Subcutaneous abdominal adipose tissue (tissue), 5 donors: ENCODE measurements around the gene KSR2.

ENCODE experiments used
- H3K27ac ChIP-seq: one replicate; pipeline ENCODE4 v1.7.0; 2013; ENCODE audit warnings: low read depth, mild to moderate bottlenecking, inconsistent platforms, low read length, moderate library complexity
- H3K27me3 ChIP-seq, 5 donors: one replicate each; pipeline ENCODE4 v1.7.0; 2013; ENCODE audit warnings: low read length in 5 of 5, inconsistent platforms in 1 of 5; ENCODE audit not compliant: control insufficient read depth in 5 of 5, insufficient read depth in 4 of 5
- H3K36me3 ChIP-seq, 5 donors: one replicate each; pipeline ENCODE4 v1.7.0; 2013; ENCODE audit warnings: low read length in 5 of 5; ENCODE audit not compliant: control insufficient read depth in 5 of 5, insufficient read depth in 5 of 5
- H3K4me1 ChIP-seq, 5 donors: one replicate each; pipeline ENCODE4 v1.7.0; 2013; ENCODE audit warnings: low read length in 5 of 5, mild to moderate bottlenecking in 3 of 5, moderate library complexity in 1 of 5; ENCODE audit not compliant: control insufficient read depth in 5 of 5, insufficient read depth in 5 of 5
- H3K4me3 ChIP-seq, 5 donors: one replicate each; pipeline ENCODE4 v1.7.0; 2013; ENCODE audit warnings: low read length in 5 of 5, low read depth in 1 of 5
- H3K9ac ChIP-seq, 5 donors: one replicate each; pipeline ENCODE4 v1.7.0; 2013; ENCODE audit warnings: low read length in 5 of 5, mild to moderate bottlenecking in 4 of 5, moderate library complexity in 3 of 5
- H3K9me3 ChIP-seq, 5 donors: one replicate each; pipeline ENCODE4 v1.7.0; 2013; ENCODE audit warnings: low read length in 5 of 5; ENCODE audit not compliant: control insufficient read depth in 5 of 5
- donor health status: healthy.
- donor health status: healthy.
- donor health status: healthy.
- donor health status: healthy.
- donor health status: healthy.

Gene KSR2

DNA sequence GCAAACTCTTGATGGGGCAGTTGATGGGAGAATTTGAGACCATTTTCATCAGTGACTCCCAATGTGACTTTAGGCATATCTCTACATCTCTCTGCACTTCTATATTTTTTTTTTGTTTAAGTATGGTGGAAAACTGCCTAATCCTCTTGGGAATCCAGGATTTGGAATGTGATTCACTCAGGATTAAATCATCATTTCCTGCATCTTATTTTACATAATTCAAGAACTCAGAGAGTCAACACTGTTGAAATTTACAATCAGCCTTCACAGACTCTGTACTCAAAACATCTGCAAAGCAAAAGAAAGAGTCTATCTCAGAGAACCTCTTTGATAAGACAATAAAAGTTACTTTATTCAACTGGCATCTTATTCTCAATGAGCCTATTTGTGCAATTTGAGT is 346.7 kb downstream of the KSR2 start:
- H3K27ac ChIP-seq = no peak overlapping the region
- no peaks in the 10 kb centered on the region for H3K36me3 ChIP-seq
- H3K4me3 ChIP-seq = no peak overlapping the region
- no peaks in the 10 kb centered on the region for H3K27me3 ChIP-seq
- H3K9ac ChIP-seq = no peak overlapping the region
- H3K4me1 ChIP-seq = no peaks in the 10 kb centered on the region
- no peaks in the 10 kb centered on the region for H3K9me3 ChIP-seq

DNA sequence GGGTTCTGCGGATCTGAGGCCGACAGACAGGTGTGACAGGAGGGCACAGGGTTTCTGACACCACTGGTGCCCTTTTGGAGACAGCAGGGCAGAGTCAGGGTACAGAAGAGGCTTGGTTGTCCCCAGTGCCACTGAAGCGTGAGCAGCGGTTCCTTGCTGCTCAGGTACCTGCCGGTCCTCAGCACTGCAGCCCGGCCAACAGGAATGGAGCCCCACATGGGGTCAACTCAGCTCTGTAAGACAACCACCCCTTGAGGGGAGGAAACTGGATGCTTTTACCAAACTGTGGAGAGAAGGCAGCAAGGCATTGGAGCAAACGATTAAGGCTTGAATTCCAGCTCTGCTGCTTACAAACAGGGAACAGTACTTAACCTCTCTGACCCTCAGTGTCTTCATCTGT is 361.0 kb downstream of the KSR2 start:
- Histone ChIP-seq H3K9ac (no peak overlapping the region), H3K36me3 (no peaks in the 10 kb centered on the region), H3K27me3 (peaks cover 0 to 9% (median 3%) of the 10 kb centered on the region in 5 donors), H3K4me1 (no peaks in the 10 kb centered on the region), H3K27ac (no peak overlapping the region), H3K9me3 (peaks cover 0 to 2% (median 0%) of the 10 kb centered on the region in 5 donors), H3K4me3 (no peak overlapping the region)

DNA sequence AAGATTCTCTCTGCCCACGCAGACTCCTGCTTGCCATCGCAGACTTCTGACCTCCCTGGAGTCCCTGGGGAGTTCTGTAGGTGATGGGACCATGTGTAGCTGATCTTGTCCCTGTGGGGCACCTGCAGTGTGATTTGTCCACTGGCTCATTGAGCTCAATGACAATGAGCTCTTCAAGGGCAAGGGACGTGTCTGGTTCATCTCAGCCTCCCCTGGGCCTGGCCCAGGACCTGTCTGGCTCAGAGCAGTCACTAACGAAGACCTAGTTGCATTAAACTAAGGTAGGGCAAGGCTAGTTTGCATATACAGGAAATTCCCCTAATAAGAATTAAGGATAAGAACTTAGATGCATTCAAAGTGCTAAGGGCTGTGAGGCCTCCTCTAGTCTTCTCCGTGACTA is 361.8 kb downstream of the KSR2 start:
- Histone ChIP-seq H3K4me1 (no peaks in the 10 kb centered on the region), H3K27ac (no peak overlapping the region), H3K9ac (no peak overlapping the region), H3K9me3 (peaks cover 0 to 2% (median 0%) of the 10 kb centered on the region in 5 donors), H3K4me3 (no peak overlapping the region), H3K36me3 (no peaks in the 10 kb centered on the region), H3K27me3 (peaks cover 0 to 9% (median 3%) of the 10 kb centered on the region in 5 donors)

DNA sequence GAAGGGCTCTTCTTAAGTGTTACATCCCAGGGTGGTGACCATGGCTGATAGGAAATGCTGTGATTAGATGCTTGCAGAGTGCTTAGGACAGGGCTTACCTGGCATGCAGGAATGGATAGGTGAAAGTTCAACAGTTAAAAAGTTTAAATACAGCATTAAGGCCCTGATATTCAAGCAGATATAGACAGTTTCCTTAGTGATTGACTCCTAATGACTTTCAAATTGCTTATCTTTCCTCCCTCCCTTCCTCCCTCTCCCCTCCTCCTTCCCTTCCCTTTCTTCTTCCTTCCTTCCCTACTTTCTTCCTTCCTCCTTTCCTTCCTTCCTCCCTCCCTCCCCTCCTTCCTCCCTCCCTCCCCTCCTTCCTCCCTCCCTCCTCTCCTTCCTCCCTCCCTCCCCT is 362.8 kb downstream of the KSR2 start:
- Histone ChIP-seq H3K27ac (no peak overlapping the region), H3K9ac (no peak overlapping the region), H3K36me3 (no peaks in the 10 kb centered on the region), H3K27me3 (peaks cover 0 to 9% (median 3%) of the 10 kb centered on the region in 5 donors), H3K4me1 (no peaks in the 10 kb centered on the region), H3K9me3 (peaks cover 0 to 2% (median 0%) of the 10 kb centered on the region in 5 donors), H3K4me3 (no peak overlapping the region)

DNA sequence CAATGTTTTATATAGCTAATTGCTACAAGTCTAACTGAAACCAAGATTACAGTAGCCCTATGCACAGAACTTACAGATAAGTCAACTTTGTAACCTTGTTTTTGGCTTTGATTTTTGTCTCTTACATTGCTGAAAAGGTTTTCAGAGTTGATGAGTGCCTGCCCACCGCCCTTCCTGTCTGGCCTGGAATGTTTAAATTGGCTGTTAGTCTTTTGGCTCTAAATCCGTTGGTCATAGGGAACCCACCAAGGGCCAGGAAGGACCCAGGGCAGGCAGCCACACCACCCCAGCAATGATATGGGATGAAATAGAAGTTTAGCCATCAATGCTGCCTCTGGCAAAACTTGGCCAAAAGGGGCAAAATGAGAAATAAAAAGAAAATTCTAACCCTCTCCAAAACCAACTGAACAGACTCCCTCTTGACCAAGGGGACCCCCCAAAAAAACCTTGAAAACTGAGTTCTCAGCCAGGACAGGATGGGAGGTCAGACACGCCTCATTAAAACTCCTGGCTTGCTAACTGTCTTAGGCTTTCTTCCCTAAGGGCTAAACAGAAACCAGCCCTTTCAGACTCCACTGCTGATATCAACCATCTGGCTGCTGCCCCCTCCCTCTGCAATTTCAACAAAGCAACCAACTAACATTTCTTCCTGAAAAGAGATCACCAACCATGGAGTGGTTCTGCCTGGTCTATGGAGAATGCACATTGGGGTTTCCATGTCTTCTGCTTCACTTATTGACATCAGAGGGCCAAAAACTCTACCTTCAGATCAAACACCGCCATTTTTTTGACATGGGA is 365.3 kb downstream of the KSR2 start:
- Histone ChIP-seq H3K9me3 (peaks cover 0 to 2% (median 0%) of the 10 kb centered on the region in 5 donors), H3K27ac (no peak overlapping the region), H3K27me3 (peaks cover 0 to 9% (median 4%) of the 10 kb centered on the region in 5 donors), H3K4me3 (no peak overlapping the region), H3K36me3 (no peaks in the 10 kb centered on the region), H3K9ac (no peak overlapping the region), H3K4me1 (no peaks in the 10 kb centered on the region)

DNA sequence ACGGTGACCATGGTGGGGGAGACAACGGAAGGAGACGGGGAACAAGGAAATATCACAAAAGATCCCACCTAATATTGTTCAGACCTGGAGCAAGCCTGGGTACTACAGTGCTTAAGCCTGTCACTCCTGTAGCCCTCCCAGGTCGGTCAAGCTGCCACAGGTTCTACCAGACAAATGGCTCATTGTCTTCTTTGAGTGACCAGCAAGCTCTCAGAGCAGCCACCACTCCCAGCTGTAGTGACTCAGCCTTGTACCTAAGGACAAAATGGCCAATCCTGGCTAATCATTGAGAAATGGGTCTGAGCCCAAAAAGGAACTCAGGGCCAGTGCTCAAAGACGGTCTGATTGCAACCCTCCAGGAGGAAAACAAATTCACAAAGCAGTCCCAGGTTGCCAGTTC is 368.9 kb downstream of the KSR2 start:
- Histone ChIP-seq H3K9me3 (no peaks in the 10 kb centered on the region), H3K27me3 (peaks cover 0 to 4% (median 0%) of the 10 kb centered on the region in 5 donors), H3K9ac (no peak overlapping the region), H3K36me3 (no peaks in the 10 kb centered on the region), H3K4me3 (no peak overlapping the region), H3K4me1 (no peaks in the 10 kb centered on the region), H3K27ac (no peak overlapping the region)

DNA sequence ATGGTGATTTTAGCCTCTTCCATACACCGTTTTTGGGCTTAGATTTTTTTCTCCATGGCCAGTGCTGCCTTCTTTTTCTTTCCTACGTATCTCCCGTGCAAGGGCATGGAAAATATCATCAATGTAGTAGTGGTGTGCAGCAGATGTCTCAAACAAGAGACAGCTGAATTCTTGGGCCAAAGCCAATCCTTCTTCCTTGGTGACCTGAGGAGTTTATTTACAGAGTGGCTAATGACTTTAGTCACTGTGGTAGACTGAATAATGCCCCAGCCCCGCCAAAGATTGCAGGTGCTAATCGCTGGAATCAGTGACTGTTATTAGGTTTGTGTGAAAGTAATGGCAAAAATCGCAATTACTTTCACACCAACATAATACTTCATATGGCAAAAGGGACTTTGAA is 371.8 kb downstream of the KSR2 start:
- H3K4me1 ChIP-seq = no peaks in the 10 kb centered on the region
- H3K4me3 ChIP-seq = no peak overlapping the region
- peaks cover 0 to 12% (median 5%) of the 10 kb centered on the region in 5 donors for H3K27me3 ChIP-seq
- no peak overlapping the region for H3K9ac ChIP-seq
- no peak overlapping the region for H3K27ac ChIP-seq
- H3K36me3 ChIP-seq = no peaks in the 10 kb centered on the region
- no peaks in the 10 kb centered on the region for H3K9me3 ChIP-seq

DNA sequence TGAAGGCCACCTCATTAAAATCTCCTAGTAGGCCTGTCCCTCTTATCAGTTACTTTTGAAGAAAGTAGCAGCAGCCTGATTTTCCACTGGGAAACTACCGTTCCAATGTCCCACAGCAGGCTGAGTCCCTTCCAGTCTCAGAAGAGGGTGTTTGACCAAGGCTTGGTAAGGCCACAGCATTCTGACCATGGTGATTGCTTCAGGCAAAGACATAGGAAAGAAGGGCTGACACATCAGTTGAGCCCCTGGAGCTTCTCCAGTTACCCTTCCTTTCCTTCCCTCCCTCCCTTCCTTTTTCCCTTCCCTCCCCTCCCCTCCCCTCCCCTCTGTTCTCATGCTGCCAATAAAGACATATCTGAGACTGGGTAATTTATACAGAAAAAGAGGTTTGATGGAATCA is 373.0 kb downstream of the KSR2 start:
- no peak overlapping the region for H3K4me3 ChIP-seq
- H3K27ac ChIP-seq = no peak overlapping the region
- no peaks in the 10 kb centered on the region for H3K36me3 ChIP-seq
- peaks cover 0 to 12% (median 5%) of the 10 kb centered on the region in 5 donors for H3K27me3 ChIP-seq
- no peak overlapping the region for H3K9ac ChIP-seq
- H3K9me3 ChIP-seq = peaks cover 0 to 4% (median 3%) of the 10 kb centered on the region in 5 donors
- H3K4me1 ChIP-seq = no peaks in the 10 kb centered on the region

DNA sequence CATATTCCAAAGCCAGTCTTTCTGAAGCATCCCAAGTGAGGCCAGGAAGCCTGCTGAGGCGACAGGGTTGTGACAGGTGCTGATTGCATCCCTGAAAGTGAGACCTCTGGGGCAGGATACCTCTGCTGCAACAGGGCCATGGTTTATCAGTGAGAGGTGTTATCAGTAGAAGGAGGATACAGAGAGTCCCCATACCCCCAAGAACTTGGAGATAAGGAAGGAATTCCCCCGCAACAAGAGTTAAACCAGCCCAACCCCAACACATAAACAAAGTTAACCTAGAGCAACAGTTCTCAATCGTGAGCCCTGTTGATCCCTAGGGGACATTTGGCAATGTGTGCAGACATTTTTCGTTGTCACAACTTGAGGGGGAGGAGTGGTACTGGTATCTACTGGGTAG is 374.3 kb downstream of the KSR2 start:
- Histone ChIP-seq H3K9ac (no peak overlapping the region), H3K9me3 (peaks cover 0 to 15% (median 13%) of the 10 kb centered on the region in 5 donors), H3K4me3 (no peak overlapping the region), H3K27me3 (peaks cover 0 to 10% (median 5%) of the 10 kb centered on the region in 5 donors), H3K36me3 (no peaks in the 10 kb centered on the region), H3K27ac (no peak overlapping the region), H3K4me1 (no peaks in the 10 kb centered on the region)

DNA sequence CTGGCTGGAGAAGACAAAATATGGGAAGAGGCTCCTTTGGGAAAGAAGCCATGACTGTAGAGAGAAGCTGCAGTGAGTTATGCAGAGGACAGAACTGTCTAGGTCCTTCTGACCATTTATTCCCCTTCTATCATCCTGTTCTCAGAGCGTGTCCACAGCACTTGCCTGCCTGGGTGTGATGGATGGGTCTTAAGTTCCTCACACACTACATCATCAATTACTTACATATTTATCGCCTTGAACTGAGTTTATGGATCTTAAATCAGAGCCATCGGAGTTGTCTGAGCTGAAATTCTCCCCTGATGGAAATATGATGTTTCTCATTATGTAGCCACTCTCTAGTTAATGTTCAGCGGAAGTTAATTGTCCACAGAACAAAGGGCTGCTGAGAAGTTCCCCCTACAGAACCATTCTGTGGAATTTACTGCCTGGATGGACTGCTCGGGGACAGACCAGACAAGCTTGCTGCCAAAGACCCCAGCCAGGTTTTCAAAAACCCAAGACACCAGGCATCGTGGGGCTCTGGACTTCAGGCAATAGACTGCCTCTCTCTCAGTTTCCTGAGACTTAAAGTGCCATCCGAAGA is 374.9 kb downstream of the KSR2 start:
- Histone ChIP-seq H3K27ac (no peak overlapping the region), H3K4me3 (no peak overlapping the region), H3K9me3 (peaks cover 0 to 15% (median 13%) of the 10 kb centered on the region in 5 donors), H3K36me3 (no peaks in the 10 kb centered on the region), H3K27me3 (peaks cover 0 to 7% (median 5%) of the 10 kb centered on the region in 5 donors), H3K4me1 (no peaks in the 10 kb centered on the region), H3K9ac (no peak overlapping the region)
